ENCODE measurements around the gene PLA2G6.

The PLA2G6 gene

GRCh38 chr22:38071421-38072321, 110.0 kb downstream of the PLA2G6 start:
- ChIA-PET CTCF (interaction anchor here (0.5 to 1.2 kb wide), 4 partner anchors 19 to 66 kb away, joined by 3 read pairs; no protein-coding TSS in a partner anchor), POLR2A (no interaction called here)
- no peaks in the 10 kb centered on the region for H3K9me3 ChIP-seq (ENCODE audit: control extremely low read depth in 1 of 5, control insufficient read depth in 4 of 5, insufficient read depth in 2 of 5, low read depth in 1 of 5, low read length in 4 of 5)
- no peak overlapping the region for H3K27ac ChIP-seq (ENCODE audit: insufficient read depth in 1 of 2, low read depth in 1 of 2, low read length in 2 of 2, poor library complexity in 1 of 2, severe bottlenecking in 2 of 2)
- H3K36me3 ChIP-seq (ENCODE audit: control insufficient read depth in 4 of 4, insufficient read depth in 4 of 4, low read length in 3 of 4) = peaks cover 7 to 79% (median 44%) of the 10 kb centered on the region in 4 experiments
- no peak overlapping the region for H3K4me3 ChIP-seq (ENCODE audit: control insufficient read depth in 1 of 7, extremely low read depth in 1 of 7, insufficient read depth in 4 of 7, low read depth in 2 of 7, low read length in 6 of 7)
- no peak for DNase-seq
- no peaks in the 10 kb centered on the region for H3K4me1 ChIP-seq (ENCODE audit: control extremely low read depth in 1 of 4, control insufficient read depth in 4 of 4, insufficient read depth in 4 of 4, low read length in 3 of 4)
- WGBS (ENCODE audit: insufficient coverage) = 99% methylated on average over 19 of the region's 22 CpGs
- no peaks in the 10 kb centered on the region for H3K27me3 ChIP-seq (replicated peaks in 2 of 5; ENCODE audit: control insufficient read depth in 4 of 5, insufficient read depth in 5 of 5, low read length in 4 of 5)

DNA sequence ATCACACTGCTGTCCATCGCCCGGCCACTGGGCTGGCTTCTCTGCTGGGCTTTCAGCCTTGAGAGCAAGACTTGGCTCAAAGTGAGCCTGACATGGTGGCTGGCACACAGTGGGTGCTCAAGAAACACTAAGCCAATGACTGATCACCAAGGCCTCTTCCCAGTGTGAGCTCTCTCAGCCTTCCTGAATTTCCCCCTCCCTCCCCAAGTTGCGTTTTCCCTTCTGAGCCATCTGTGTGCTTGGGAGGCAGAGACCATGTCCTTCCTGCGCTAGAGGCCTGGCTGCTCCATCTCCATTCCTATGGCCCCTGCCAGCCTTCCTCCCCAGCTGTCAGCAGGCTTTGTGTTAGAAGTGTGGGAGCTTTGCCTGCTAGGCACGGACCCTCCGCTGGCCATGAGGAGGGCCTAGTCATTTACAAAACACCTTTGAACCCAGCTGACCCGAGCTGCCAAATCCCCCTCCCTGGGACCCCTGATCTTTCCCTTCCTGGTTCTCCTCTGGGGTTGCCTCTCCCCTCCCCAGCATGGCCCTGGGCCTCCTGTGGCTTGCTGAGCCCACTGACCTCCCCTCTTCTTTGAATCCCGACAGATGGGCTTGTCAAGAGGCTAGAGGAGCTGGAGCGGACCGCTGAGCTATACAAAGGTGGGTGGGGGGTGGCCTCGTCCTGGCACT, 111.2 kb downstream of the PLA2G6 start:
- ChIA-PET POLR2A (interaction anchor here (0.5 kb wide), 1 partner anchor 147 kb away, joined by 3 read pairs; no protein-coding TSS in a partner anchor), CTCF (interaction anchor here (0.5 to 4.4 kb wide), 4 partner anchors 18 to 520 kb away, joined by 3 to 16 read pairs (median 3); no protein-coding TSS in a partner anchor)
- Histone ChIP-seq H3K27me3 (replicated peaks in 2 of 5; ENCODE audit: control insufficient read depth in 4 of 5, insufficient read depth in 5 of 5, low read length in 4 of 5) (no peaks in the 10 kb centered on the region), H3K36me3 (ENCODE audit: control insufficient read depth in 4 of 4, insufficient read depth in 4 of 4, low read length in 3 of 4) (peaks cover 7 to 92% (median 56%) of the 10 kb centered on the region in 4 experiments), H3K27ac (ENCODE audit: insufficient read depth in 1 of 2, low read depth in 1 of 2, low read length in 2 of 2, poor library complexity in 1 of 2, severe bottlenecking in 2 of 2) (no peak overlapping the region), H3K9me3 (ENCODE audit: control extremely low read depth in 1 of 5, control insufficient read depth in 4 of 5, insufficient read depth in 2 of 5, low read depth in 1 of 5, low read length in 4 of 5) (no peaks in the 10 kb centered on the region), H3K4me1 (ENCODE audit: control extremely low read depth in 1 of 4, control insufficient read depth in 4 of 4, insufficient read depth in 4 of 4, low read length in 3 of 4) (no peaks in the 10 kb centered on the region), H3K4me3 (ENCODE audit: control insufficient read depth in 1 of 7, extremely low read depth in 1 of 7, insufficient read depth in 4 of 7, low read depth in 2 of 7, low read length in 6 of 7) (no peak overlapping the region)
- WGBS (ENCODE audit: insufficient coverage) = 95% methylated on average over 10 of the region's 11 CpGs
- no peak for DNase-seq

DNA sequence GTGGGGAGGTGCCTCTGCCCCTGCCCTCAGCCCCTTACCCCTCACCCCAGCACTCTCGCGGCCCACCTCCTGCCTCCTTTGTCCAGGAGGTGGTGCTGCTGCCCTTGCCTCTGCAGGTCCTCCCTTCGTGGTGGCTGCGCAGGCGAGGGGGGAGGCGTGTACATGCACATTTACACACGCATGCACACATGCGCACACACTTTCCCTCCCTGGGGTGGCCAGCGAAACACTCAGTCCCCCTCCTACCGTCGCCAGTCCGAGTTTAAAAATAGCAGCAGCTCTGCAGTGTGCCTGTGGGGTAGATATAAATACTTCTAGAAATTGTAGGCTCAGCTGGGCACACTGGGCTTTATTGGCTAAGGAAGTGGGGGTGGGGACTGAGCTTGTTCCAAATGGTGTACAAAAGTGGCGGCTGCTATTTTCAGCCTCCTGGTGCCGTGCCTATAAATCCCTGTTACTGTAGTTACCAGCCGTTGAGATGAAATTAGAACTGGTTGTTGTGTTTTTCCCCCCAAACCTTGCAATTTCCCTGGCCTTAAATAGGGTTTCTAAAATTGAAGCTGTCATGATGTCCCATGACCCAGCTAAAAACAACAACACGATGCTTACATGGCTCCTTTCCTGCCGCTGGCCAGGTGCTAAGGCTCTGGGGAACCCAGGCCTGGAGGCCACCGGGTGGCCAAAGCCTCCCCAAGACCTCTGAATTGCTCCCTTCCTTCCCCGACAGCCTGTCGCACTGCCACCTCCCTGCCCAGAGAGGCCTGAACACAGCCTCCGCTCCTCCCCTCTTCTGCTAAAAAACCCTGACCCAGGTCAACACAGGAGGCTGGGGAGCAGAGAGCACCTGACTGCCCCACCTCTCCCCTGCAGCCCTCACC, 112.0 kb downstream of the PLA2G6 start:
- H3K4me3 ChIP-seq (ENCODE audit: control insufficient read depth in 1 of 7, extremely low read depth in 1 of 7, insufficient read depth in 4 of 7, low read depth in 2 of 7, low read length in 6 of 7) = no peak overlapping the region
- POLR2A ChIA-PET = interaction anchor here (0.5 kb wide), 1 partner anchor 148 kb away, joined by 3 read pairs; no protein-coding TSS in a partner anchor

DNA sequence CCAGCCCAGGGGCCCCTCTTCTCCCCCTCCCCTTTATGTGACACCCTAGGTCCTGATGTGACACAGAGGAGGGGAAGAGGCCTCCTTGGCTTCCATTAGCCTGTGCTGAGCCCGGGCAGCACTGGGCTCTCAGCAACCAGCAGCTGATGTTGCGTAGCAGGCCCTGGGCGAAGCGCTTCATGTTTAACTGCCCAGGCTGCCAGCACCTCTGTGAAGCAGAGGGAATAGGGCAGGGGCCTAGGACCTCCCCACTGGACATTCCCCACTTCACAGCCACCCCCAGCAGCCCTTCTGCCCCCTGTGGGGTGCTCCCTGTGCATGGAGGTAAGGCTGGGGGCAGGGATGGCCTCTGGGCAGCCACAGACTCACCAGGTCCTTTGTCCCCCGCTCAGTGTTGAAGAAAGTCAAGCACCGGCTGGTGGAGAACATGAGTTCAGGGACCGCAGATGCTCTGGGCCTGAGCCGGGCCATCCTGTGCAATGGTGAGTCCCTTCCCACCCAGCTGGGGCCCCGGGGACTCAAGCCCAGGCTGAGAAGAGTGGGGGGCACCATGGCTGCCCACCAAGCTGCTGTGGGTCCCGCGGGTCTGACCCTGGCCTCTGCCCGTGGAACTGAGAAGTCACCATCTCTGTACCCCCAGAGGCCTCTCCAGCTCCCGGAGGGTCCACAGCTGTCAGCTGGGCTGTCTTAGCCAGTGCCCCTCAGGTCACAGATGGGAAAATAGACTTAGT, 112.8 kb downstream of the PLA2G6 start:
- Histone ChIP-seq H3K9me3 (ENCODE audit: control extremely low read depth in 1 of 5, control insufficient read depth in 4 of 5, insufficient read depth in 2 of 5, low read depth in 1 of 5, low read length in 4 of 5) (no peaks in the 10 kb centered on the region), H3K4me3 (ENCODE audit: control insufficient read depth in 1 of 7, extremely low read depth in 1 of 7, insufficient read depth in 4 of 7, low read depth in 2 of 7, low read length in 6 of 7) (no peak overlapping the region), H3K27me3 (replicated peaks in 2 of 5; ENCODE audit: control insufficient read depth in 4 of 5, insufficient read depth in 5 of 5, low read length in 4 of 5) (no peaks in the 10 kb centered on the region), H3K4me1 (ENCODE audit: control extremely low read depth in 1 of 4, control insufficient read depth in 4 of 4, insufficient read depth in 4 of 4, low read length in 3 of 4) (no peaks in the 10 kb centered on the region), H3K27ac (ENCODE audit: insufficient read depth in 1 of 2, low read depth in 1 of 2, low read length in 2 of 2, poor library complexity in 1 of 2, severe bottlenecking in 2 of 2) (no peak overlapping the region), H3K36me3 (ENCODE audit: control insufficient read depth in 4 of 4, insufficient read depth in 4 of 4, low read length in 3 of 4) (peaks cover 13 to 91% (median 55%) of the 10 kb centered on the region in 4 experiments)
- ChIA-PET POLR2A (interaction anchor here (0.6 kb wide), 1 partner anchor 1747 kb away, joined by 3 read pairs; no protein-coding TSS in a partner anchor), CTCF (interaction anchor here (0.8 to 4.4 kb wide), 4 partner anchors 16 to 502 kb away, joined by 3 to 16 read pairs (median 4); no protein-coding TSS in a partner anchor)
- WGBS (ENCODE audit: insufficient coverage) = 97% methylated on average over 10 of the region's 13 CpGs
- DNase-seq = no peak

More for the DNA sequence above, 112.0 kb downstream of the PLA2G6 start:
- CTCF ChIA-PET = interaction anchor here (0.5 to 4.4 kb wide), 4 partner anchors 17 to 521 kb away, joined by 3 to 16 read pairs (median 3); no protein-coding TSS in a partner anchor
- Histone ChIP-seq H3K36me3 (ENCODE audit: control insufficient read depth in 4 of 4, insufficient read depth in 4 of 4, low read length in 3 of 4) (peaks cover 13 to 94% (median 56%) of the 10 kb centered on the region in 4 experiments), H3K9me3 (ENCODE audit: control extremely low read depth in 1 of 5, control insufficient read depth in 4 of 5, insufficient read depth in 2 of 5, low read depth in 1 of 5, low read length in 4 of 5) (no peaks in the 10 kb centered on the region), H3K27me3 (replicated peaks in 2 of 5; ENCODE audit: control insufficient read depth in 4 of 5, insufficient read depth in 5 of 5, low read length in 4 of 5) (no peaks in the 10 kb centered on the region), H3K4me1 (ENCODE audit: control extremely low read depth in 1 of 4, control insufficient read depth in 4 of 4, insufficient read depth in 4 of 4, low read length in 3 of 4) (no peaks in the 10 kb centered on the region), H3K27ac (ENCODE audit: insufficient read depth in 1 of 2, low read depth in 1 of 2, low read length in 2 of 2, poor library complexity in 1 of 2, severe bottlenecking in 2 of 2) (no peak overlapping the region)
- WGBS (ENCODE audit: insufficient coverage) = 97% methylated on average over 15 of the region's 21 CpGs
- DNase-seq = peak in 1 of 3 donors; percentile 14

- Histone ChIP-seq H3K4me1 (ENCODE audit: control extremely low read depth in 1 of 4, control insufficient read depth in 4 of 4, insufficient read depth in 4 of 4, low read length in 3 of 4) (no peaks in the 10 kb centered on the region), H3K4me3 (ENCODE audit: control insufficient read depth in 1 of 7, extremely low read depth in 1 of 7, insufficient read depth in 4 of 7, low read depth in 2 of 7, low read length in 6 of 7) (no peak overlapping the region), H3K27me3 (replicated peaks in 2 of 5; ENCODE audit: control insufficient read depth in 4 of 5, insufficient read depth in 5 of 5, low read length in 4 of 5) (no peaks in the 10 kb centered on the region), H3K27ac (ENCODE audit: insufficient read depth in 1 of 2, low read depth in 1 of 2, low read length in 2 of 2, poor library complexity in 1 of 2, severe bottlenecking in 2 of 2) (no peak overlapping the region), H3K36me3 (ENCODE audit: control insufficient read depth in 4 of 4, insufficient read depth in 4 of 4, low read length in 3 of 4) (peaks cover 13 to 88% (median 48%) of the 10 kb centered on the region in 4 experiments), H3K9me3 (ENCODE audit: control extremely low read depth in 1 of 5, control insufficient read depth in 4 of 5, insufficient read depth in 2 of 5, low read depth in 1 of 5, low read length in 4 of 5) (no peaks in the 10 kb centered on the region)
- 97% methylated on average over 12 of the region's 13 CpGs for WGBS (ENCODE audit: insufficient coverage)
- POLR2A ChIA-PET = interaction anchor here (0.6 kb wide), 1 partner anchor 1746 kb away, joined by 3 read pairs; no protein-coding TSS in a partner anchor
- DNase-seq = no peak
- CTCF ChIA-PET = interaction anchor here (0.8 to 4.4 kb wide), 3 partner anchors 15 to 77 kb away, joined by 3 to 16 read pairs (median 4); no protein-coding TSS in a partner anchor
Measured at GRCh38 chr22:38067761-38068360, 113.8 kb downstream of the PLA2G6 start.
